ENCODE results near the gene OR1L6.

OR1L6 gene

DNA sequence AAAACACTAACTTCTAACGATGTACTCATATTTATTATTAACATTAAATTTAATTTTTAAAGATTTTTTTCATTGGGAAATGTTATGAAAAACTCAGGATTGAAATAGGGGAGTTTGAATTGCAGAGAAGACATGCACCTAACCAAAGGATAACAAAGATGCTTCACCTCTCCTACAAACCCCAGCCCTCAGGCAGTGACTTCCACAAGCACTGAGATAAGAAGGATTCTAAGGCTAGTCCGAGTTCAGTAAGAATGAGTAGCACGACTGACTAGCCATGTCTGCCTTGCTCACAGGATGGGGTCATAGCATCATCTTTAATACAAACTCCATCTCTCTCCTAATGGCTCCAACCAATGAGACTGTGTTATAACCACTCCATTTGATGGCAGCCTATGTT lies 39.6 kb downstream of the OR1L6 start:
- Histone ChIP-seq H3K9ac (ENCODE audit: low read depth, low read length) (no peak overlapping the region), H3K27me3 (ENCODE audit: insufficient read depth, low read length) (no peaks in the 10 kb centered on the region), H3K4me3 (ENCODE audit: low read length) (no peak overlapping the region), H3K4me1 (ENCODE audit: insufficient read depth, low read length) (no peaks in the 10 kb centered on the region), H3K9me3 (ENCODE audit: insufficient read depth, low read depth, low read length) (no peaks in the 10 kb centered on the region), H3K36me3 (ENCODE audit: insufficient read depth, low read length) (no peaks in the 10 kb centered on the region), H3K27ac (ENCODE audit: low read depth, low read length) (no peak overlapping the region)
- 70% methylated on average over 2 of the region's 3 CpGs for WGBS

DNA sequence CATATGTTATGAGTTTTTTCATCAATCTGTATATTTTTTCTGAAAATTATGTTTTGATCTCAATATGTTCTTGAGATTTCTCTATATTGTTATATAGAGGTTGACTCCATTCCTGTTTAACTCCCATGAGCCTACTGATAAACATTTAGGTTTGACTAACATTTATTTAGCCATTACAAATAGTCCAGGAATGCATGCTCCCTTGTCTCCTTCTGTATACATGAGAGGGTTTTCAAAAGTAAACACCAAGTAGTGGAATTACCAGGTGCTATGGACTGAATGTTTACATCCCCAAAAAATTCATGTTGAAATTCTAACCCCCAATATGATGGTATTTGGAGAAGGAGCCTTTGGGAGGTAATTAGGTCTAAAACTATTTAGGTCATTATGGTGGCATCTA lies 43.2 kb downstream of the OR1L6 start:
- Histone ChIP-seq H3K27ac (ENCODE audit: low read depth, low read length) (no peak overlapping the region), H3K4me1 (ENCODE audit: insufficient read depth, low read length) (no peaks in the 10 kb centered on the region), H3K4me3 (ENCODE audit: low read length) (no peak overlapping the region), H3K27me3 (ENCODE audit: insufficient read depth, low read length) (no peaks in the 10 kb centered on the region), H3K9ac (ENCODE audit: low read depth, low read length) (no peak overlapping the region), H3K36me3 (ENCODE audit: insufficient read depth, low read length) (no peaks in the 10 kb centered on the region), H3K9me3 (ENCODE audit: insufficient read depth, low read depth, low read length) (no peaks in the 10 kb centered on the region)

- Histone ChIP-seq H3K4me3 (ENCODE audit: low read length) (no peak overlapping the region), H3K4me1 (ENCODE audit: insufficient read depth, low read length) (no peaks in the 10 kb centered on the region), H3K36me3 (ENCODE audit: insufficient read depth, low read length) (no peaks in the 10 kb centered on the region), H3K27ac (ENCODE audit: low read depth, low read length) (no peak overlapping the region), H3K9ac (ENCODE audit: low read depth, low read length) (no peak overlapping the region), H3K9me3 (ENCODE audit: insufficient read depth, low read depth, low read length) (no peaks in the 10 kb centered on the region), H3K27me3 (ENCODE audit: insufficient read depth, low read length) (no peaks in the 10 kb centered on the region)
- 91% methylated on average over 4 of the region's 4 CpGs for WGBS
Observed at GRCh38 chr9:122786338-122786737, 44.2 kb downstream of the OR1L6 start.

DNA sequence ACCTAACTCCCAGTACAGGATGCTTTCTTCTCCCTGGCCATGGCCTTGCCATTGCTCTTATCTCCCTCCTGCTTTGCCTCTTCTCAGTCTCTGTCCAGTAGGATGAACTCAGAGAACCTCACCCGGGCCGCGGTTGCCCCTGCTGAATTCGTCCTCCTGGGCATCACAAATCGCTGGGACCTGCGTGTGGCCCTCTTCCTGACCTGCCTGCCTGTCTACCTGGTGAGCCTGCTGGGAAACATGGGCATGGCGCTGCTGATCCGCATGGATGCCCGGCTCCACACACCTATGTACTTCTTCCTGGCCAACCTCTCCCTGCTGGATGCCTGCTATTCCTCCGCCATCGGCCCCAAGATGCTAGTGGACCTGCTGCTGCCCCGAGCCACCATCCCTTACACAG lies 46.7 kb downstream of the OR1L6 start, which contains the start of gene OR5C1:
Gene OR5C1 (plus strand): TSS at position 103 of the 400 bp plus-strand sequence. CDS start 0 bp downstream, at position 103.
- Histone ChIP-seq H3K36me3 (ENCODE audit: insufficient read depth, low read length) (no peaks in the 10 kb centered on the region), H3K4me3 (ENCODE audit: low read length) (no peak within 1 kb of the TSS), H3K27ac (ENCODE audit: low read depth, low read length) (no peak within 1 kb of the TSS), H3K9me3 (ENCODE audit: insufficient read depth, low read depth, low read length) (0 out of 2 replicates have a peak, but pooled peaks cover 5% of the 10 kb centered on the region), H3K4me1 (ENCODE audit: insufficient read depth, low read length) (no peaks in the 10 kb centered on the region), H3K27me3 (ENCODE audit: insufficient read depth, low read length) (no peaks in the 10 kb centered on the region), H3K9ac (ENCODE audit: low read depth, low read length) (no peak within 1 kb of the TSS)
- 91% methylated on average over 12 of the region's 12 CpGs for WGBS

GRCh38 chr9:122789256-122790046 lies 47.3 kb downstream of the OR1L6 start:
- no peaks in the 10 kb centered on the region for H3K4me1 ChIP-seq (ENCODE audit: insufficient read depth, low read length)
- H3K36me3 ChIP-seq (ENCODE audit: insufficient read depth, low read length) = no peaks in the 10 kb centered on the region
- H3K27me3 ChIP-seq (ENCODE audit: insufficient read depth, low read length) = no peaks in the 10 kb centered on the region
- no peak overlapping the region for H3K4me3 ChIP-seq (ENCODE audit: low read length)
- no peak overlapping the region for H3K9ac ChIP-seq (ENCODE audit: low read depth, low read length)
- H3K27ac ChIP-seq (ENCODE audit: low read depth, low read length) = no peak overlapping the region
- H3K9me3 ChIP-seq (ENCODE audit: insufficient read depth, low read depth, low read length) = 0 out of 2 replicates have a peak, but pooled peaks cover 5% of the 10 kb centered on the region
- WGBS = 94% methylated on average over 28 of the region's 28 CpGs

GRCh38 chr9:122791872-122792669 lies 50.0 kb downstream of the OR1L6 start:
- no peak overlapping the region for H3K27ac ChIP-seq (ENCODE audit: low read depth, low read length)
- H3K36me3 ChIP-seq (ENCODE audit: insufficient read depth, low read length) = no peaks in the 10 kb centered on the region
- 0 out of 2 replicates have a peak, but pooled peaks cover 5% of the 10 kb centered on the region for H3K9me3 ChIP-seq (ENCODE audit: insufficient read depth, low read depth, low read length)
- H3K27me3 ChIP-seq (ENCODE audit: insufficient read depth, low read length) = no peaks in the 10 kb centered on the region
- no peak overlapping the region for H3K9ac ChIP-seq (ENCODE audit: low read depth, low read length)
- no peak overlapping the region for H3K4me3 ChIP-seq (ENCODE audit: low read length)
- no peaks in the 10 kb centered on the region for H3K4me1 ChIP-seq (ENCODE audit: insufficient read depth, low read length)
- WGBS = 85% methylated on average over 3 of the region's 5 CpGs

DNA sequence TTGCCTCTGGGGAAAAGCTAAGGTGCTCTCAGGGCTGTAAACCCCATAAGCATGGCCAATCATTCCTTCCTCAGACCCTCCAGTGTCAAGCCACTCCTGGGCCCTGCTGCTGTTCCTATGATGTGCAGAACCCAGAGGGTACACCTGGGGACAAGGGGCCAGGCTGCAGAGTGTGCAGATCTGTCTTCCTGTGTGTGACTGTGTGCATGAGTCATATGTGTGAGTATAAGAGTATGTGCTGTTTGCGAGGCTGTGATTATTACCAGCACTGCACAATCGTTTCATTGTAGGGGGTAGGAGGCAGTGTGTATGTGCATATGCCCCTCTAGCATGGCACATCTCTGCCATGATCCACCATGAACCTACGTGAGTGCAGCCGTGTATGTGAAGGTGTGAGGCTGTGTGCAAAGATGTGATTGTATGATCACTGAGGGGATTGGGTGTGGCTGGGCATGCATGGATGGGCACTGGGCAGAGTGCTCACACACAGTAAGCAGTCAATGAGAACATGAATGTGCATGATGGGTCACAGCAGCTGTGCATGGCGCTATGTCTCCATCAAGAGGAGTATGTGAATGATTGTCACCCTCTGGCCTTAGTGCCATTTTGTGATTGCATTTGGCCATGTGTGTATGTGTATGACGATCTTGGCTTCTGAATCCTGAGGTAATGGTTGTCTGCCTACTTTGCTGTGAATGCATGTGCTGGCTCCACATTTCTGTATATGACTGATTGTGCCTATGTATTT lies 55.4 kb downstream of the OR1L6 start:
- H3K27me3 ChIP-seq (ENCODE audit: insufficient read depth, low read length) = no peaks in the 10 kb centered on the region
- H3K4me1 ChIP-seq (ENCODE audit: insufficient read depth, low read length) = no peaks in the 10 kb centered on the region
- 0 out of 2 replicates have a peak, but pooled peaks cover 5% of the 10 kb centered on the region for H3K9me3 ChIP-seq (ENCODE audit: insufficient read depth, low read depth, low read length)
- WGBS = 86% methylated on average over 6 of the region's 6 CpGs
- no peak overlapping the region for H3K4me3 ChIP-seq (ENCODE audit: low read length)
- no peak overlapping the region for H3K27ac ChIP-seq (ENCODE audit: low read depth, low read length)
- H3K9ac ChIP-seq (ENCODE audit: low read depth, low read length) = no peak overlapping the region
- H3K36me3 ChIP-seq (ENCODE audit: insufficient read depth, low read length) = no peaks in the 10 kb centered on the region

Measured in HUES64 (cell line).